Stimulated activated naive B cell treated with anti-CD40 and anti-IgM and Interleukin-4, amounts not matched to agents 10 μg/mL and 1 μg/mL and 100 μg/mL, for 72 hours (primary cell): ENCODE measurements around the gene ITPR2.
"Not testable (repeated sequence)": the region's sequence is repeated elsewhere in the genome, so short reads cannot be mapped to it uniquely, and the experiment has no call there.

ENCODE experiments used
- ATAC-seq, 2 donors: fragments of 150-1000 bp; cut with Tn5 transposase; replicated peaks; 2 replicates each; pipeline ENCODE4 v1.10.0; 2021; ENCODE audit warnings: moderate library complexity in 1 of 2
- DNase-seq: peaks from one replicate; pipeline ENCODE4 v3.0.0; 2021
- H3K27ac Mint-ChIP-seq: one replicate; pipeline ENCODE4 v1.8.0; 2022; ENCODE audit warnings: mild to moderate bottlenecking, mixed read lengths
- H3K27me3 Mint-ChIP-seq, 2 donors: one replicate each; pipeline ENCODE4 v1.8.0; 2022; ENCODE audit warnings: mixed read lengths in 2 of 2
- H3K36me3 Mint-ChIP-seq, 2 donors: one replicate each; pipeline ENCODE4 v1.8.0; 2022; ENCODE audit warnings: mixed read lengths in 2 of 2, mild to moderate bottlenecking in 1 of 2
- H3K4me1 Mint-ChIP-seq, 2 donors: one replicate each; pipeline ENCODE4 v1.8.0; 2022; ENCODE audit warnings: mixed read lengths in 2 of 2, mild to moderate bottlenecking in 1 of 2
- H3K4me3 Mint-ChIP-seq, 2 donors: one replicate each; pipeline ENCODE4 v1.8.0; 2022; ENCODE audit warnings: mild to moderate bottlenecking in 2 of 2, mixed read lengths in 2 of 2, moderate library complexity in 1 of 2
- H3K9me3 Mint-ChIP-seq, 2 donors: one replicate each; pipeline ENCODE4 v1.8.0; 2022; ENCODE audit warnings: mixed read lengths in 2 of 2, mild to moderate bottlenecking in 1 of 2

ITPR2 gene

DNA sequence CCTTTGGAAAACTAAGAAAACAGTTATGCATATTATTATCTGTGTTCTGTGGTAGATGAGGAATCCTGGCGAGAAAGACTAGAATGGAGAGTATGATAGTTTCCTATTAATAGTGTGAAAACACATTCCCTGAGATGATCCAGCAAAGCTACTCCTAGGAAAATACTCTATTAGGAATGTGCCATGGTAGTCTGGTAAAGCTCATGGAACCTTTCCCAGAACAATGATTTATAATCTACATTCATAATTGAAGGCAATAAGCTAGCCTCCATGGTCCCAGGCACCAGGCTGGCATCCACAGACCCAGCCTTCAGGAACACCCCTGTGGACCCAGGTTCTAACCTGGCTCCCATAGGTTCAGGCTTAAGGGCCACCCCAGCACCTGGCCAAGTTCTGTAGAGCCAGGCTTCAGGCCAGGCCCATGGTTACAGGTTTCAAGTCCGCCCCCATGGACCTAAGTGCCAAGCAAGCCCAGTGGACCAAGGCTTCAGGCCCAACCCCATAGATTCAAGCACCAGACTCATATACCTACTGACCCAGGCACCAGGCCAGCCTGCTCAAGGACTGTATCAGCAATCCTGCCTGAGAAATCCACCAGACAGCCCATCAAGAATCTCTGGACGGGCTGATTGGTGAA, 72.2 kb downstream of the ITPR2 start:
- DNase-seq (no peak), ATAC-seq (no peak)
- Mint-ChIP-seq H3K36me3 (peaks cover 36 to 45% of the 10 kb centered on the region in 2 donors), H3K4me1 (no peaks in the 10 kb centered on the region), H3K4me3 (no peak overlapping the region), H3K27ac (no peak overlapping the region), H3K9me3 (peaks cover 18 to 19% of the 10 kb centered on the region in 2 donors), H3K27me3 (no peaks in the 10 kb centered on the region)

DNA sequence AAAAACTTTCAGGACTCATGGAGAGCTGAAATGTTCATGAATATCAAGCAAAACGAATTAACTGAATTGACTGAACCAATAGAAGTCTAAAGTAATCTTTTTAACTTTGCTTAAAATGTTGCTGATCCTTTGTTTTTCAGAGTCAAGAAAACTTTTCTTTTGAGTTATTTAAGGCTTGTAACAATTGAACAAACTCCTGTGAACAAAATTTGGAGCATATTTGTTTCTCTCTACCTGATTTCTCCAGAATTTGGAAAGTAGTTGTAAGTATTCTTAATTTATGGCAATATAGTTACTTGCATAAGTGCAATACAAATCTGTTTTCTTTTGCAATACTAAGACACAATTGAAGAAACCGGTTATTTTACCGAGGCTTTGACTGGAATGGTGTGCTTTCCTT, 77.6 kb downstream of the ITPR2 start:
- H3K4me3 Mint-ChIP-seq, H3K27ac Mint-ChIP-seq, DNase-seq, ATAC-seq, H3K27me3 Mint-ChIP-seq, H3K9me3 Mint-ChIP-seq: not testable (repeated sequence)
- Mint-ChIP-seq H3K36me3 (peaks cover 22 to 35% of the 10 kb centered on the region in 2 donors), H3K4me1 (peaks cover 10 to 27% of the 10 kb centered on the region in 2 donors)

DNA sequence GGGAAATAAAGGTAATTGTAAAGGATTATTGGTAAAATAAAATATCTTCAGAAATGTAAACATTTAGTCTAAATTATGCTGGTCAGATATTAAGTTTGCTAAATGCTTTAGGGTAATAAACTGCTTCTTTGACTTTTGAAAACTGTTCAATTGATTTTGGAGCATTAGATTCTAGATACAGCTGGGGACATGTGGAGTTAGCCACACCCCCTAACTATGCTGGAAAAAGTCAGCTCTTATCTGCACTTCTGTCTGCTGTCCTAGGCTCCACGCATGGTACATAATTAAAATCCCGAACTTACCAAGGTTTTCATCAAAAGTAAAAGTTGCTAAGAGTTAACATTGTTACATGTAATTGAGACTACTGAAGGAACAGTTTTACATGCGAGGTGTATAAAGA, 78.8 kb downstream of the ITPR2 start:
- no peak overlapping the region for H3K27ac Mint-ChIP-seq
- peaks cover 9% of the 10 kb centered on the region in 2 donors for H3K9me3 Mint-ChIP-seq
- H3K36me3 Mint-ChIP-seq = peaks cover 18 to 32% of the 10 kb centered on the region in 2 donors
- ATAC-seq (no peak), DNase-seq (no peak)
- peaks cover 18 to 39% of the 10 kb centered on the region in 2 donors for H3K4me1 Mint-ChIP-seq
- no peak overlapping the region for H3K4me3 Mint-ChIP-seq
- H3K27me3 Mint-ChIP-seq = no peaks in the 10 kb centered on the region

DNA sequence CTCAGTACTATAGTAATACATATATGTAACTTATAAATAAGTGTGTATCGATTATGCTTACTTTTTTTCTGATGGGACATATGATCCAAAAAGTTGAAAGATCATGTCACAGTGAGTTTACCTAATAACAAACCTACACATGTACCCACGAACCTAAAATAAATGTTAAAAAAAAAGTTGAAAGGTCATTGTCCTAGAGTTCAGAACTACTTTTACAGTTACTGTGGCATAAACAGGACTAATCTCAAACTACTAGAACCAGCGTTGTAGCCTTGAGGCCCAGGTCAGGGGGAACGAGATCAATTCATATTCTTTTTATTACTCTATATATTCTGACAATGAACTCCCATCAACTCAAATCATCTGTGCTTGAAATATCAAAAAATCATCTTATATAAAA, 81.8 kb downstream of the ITPR2 start:
- DNase-seq = no peak
- ATAC-seq = no peak
- Mint-ChIP-seq H3K27ac (no peak overlapping the region), H3K4me3 (no peak overlapping the region), H3K9me3 (peaks cover 5 to 7% of the 10 kb centered on the region in 2 donors), H3K4me1 (peaks cover 35 to 69% of the 10 kb centered on the region in 2 donors), H3K27me3 (no peaks in the 10 kb centered on the region), H3K36me3 (peaks cover 17 to 21% of the 10 kb centered on the region in 2 donors)

DNA sequence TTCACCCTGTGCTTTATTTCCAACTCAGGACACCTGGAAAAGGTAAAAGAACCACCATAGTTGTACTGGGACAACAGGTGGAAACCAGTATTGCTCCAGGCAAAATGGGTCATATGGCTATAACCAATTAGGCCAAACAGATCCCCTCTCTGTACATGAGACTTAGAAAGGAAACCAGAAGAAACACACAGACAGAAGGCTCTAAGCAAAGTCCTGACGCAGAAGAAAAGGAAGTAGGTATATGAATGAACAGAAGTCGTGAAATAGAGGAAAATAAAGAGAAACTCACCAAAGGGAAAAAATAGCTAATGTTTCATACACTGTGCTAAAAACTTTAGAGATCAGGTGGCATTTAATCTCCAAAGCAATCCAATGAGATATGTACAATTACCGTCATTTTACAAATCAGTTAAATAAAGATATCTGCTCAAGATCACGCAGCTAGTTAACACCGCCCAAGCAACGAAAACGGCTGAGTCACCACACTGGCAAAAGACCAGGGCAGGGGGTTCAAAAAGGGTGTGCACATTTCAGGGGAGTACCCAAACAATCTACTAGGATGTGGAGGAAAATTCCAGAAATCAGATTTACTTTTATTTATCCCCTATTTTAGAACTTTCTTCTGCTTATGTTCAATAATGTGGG, 82.3 kb downstream of the ITPR2 start:
- peak overlapping the region; percentile 20 for H3K27ac Mint-ChIP-seq
- ATAC-seq (peak; percentile 52 to 59), DNase-seq (no peak)
- H3K9me3 Mint-ChIP-seq = peaks cover 5 to 7% of the 10 kb centered on the region in 2 donors
- H3K4me1 Mint-ChIP-seq = peaks cover 37 to 72% of the 10 kb centered on the region in 2 donors
- H3K4me3 Mint-ChIP-seq = peak overlapping the region; percentile 54 to 68
- peaks cover 17 to 21% of the 10 kb centered on the region in 2 donors for H3K36me3 Mint-ChIP-seq
- H3K27me3 Mint-ChIP-seq = no peaks in the 10 kb centered on the region

DNA sequence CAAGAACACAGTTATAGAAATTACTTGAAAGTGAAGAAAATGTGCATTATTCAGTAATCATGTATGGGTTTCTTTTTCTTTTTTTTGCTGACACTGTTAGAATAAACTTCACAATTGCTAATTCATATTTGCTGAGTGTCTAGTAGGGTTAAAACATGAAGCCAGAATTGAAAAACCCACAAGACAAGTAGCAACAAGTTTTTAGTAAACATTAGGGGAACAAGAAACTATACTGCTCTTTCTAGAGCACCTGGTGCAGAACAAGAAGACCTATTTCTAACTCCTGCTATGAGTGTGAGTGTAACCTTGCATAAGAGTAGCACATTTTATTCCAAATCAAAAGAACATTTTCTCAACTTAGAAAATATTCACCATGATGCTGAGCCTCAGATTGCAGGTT, 83.2 kb downstream of the ITPR2 start:
- peaks cover 5 to 7% of the 10 kb centered on the region in 2 donors for H3K9me3 Mint-ChIP-seq
- DNase-seq (no peak), ATAC-seq (peak; percentile 83 to 84)
- H3K36me3 Mint-ChIP-seq = peaks cover 17 to 21% of the 10 kb centered on the region in 2 donors
- peak overlapping the region; percentile 43 to 54 for H3K4me3 Mint-ChIP-seq
- no peaks in the 10 kb centered on the region for H3K27me3 Mint-ChIP-seq
- peaks cover 37 to 72% of the 10 kb centered on the region in 2 donors for H3K4me1 Mint-ChIP-seq
- no peak overlapping the region for H3K27ac Mint-ChIP-seq

DNA sequence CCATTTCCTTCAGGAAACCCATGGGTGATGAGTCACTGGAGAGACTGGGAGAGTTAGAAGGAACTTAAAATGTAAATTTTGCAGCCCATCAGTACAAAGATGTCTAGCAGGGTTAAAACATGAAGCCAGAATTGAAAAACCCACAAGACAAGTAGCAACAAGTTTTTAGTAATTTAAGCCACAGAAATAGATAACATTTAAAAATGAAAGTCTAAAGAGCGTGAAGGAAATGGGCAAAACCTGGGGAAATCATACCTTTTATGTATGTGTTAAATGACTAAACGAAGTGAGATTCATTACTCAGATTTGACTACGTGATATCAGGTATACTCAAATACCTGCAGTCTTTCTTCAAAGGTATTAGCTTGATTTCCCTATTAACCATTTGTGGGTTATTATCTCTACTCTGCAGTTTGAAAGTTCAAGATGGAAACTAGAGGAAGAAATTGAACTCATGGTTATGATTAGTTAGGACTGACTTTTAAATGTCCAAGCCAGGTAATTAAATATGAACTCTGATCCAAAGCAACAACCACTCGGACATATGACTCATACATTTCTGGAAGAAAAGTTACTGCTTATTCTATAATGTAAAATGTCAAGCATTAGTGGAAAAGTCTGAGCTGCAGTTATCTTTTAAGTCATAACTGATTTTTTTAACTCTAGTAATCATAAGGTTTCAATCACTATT, 84.1 kb downstream of the ITPR2 start:
- H3K27me3 Mint-ChIP-seq = no peaks in the 10 kb centered on the region
- ATAC-seq = peak; percentile 71 to 74
- DNase-seq = no peak
- peaks cover 13 to 21% of the 10 kb centered on the region in 2 donors for H3K36me3 Mint-ChIP-seq
- peaks cover 42 to 79% of the 10 kb centered on the region in 2 donors for H3K4me1 Mint-ChIP-seq
- H3K9me3 Mint-ChIP-seq = peaks cover 4 to 5% of the 10 kb centered on the region in 2 donors
- H3K4me3 Mint-ChIP-seq = peak overlapping the region; percentile 37 to 52
- peak overlapping the region; percentile 68 for H3K27ac Mint-ChIP-seq

DNA sequence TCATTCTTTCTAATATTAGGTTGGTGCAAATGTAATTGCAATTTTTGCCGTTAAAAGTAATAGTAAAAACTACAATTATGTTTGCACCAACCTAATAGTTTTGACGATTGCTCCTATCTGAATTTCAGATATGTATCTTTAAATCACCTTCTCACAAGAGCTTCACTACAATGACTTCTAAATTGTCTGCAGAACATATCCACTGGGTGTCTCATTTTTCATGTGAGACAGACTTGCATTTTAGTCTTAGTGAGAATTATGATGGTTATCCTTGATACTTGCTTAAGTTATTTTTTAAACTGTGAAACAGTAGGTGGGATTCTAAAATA, 84.6 kb downstream of the ITPR2 start:
- DNase-seq (no peak), ATAC-seq (peak; percentile 35 to 37)
- Mint-ChIP-seq H3K27me3 (no peaks in the 10 kb centered on the region), H3K4me1 (peaks cover 42 to 78% of the 10 kb centered on the region in 2 donors), H3K4me3 (peak overlapping the region; percentile 37 to 52), H3K9me3 (peaks cover 0 to under 1% of the 10 kb centered on the region in 2 donors), H3K36me3 (peaks cover 9 to 17% of the 10 kb centered on the region in 2 donors), H3K27ac (peak overlapping the region; percentile 68)

DNA sequence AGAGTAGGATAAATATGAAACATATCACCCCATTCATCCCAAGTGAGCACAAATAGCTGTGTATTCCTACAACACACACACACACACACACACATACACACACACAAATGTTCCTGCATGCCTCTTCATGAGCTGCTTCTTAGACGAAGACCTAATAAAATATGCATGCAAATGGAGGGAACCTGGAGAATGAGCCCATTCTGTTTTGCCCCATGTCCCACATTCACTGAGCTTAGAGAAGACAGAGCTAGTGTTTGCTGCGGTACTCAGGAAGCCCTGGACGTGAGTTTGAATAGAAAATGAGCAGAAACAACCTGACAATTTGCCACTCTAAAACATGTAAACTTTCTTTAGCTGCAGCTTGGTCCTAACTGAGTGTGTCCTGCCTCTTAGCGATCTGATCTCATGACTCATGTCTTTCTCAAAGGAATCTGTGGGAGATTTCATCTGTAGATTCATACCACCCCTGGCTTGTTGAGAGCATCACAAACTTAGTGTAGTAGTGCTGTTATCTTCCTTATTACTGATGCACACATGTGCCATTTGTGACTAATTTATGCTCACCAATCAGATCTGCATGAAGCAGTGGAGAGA, 86.8 kb downstream of the ITPR2 start:
- H3K36me3 Mint-ChIP-seq = peaks cover 13 to 22% of the 10 kb centered on the region in 2 donors
- H3K27ac Mint-ChIP-seq = no peak overlapping the region
- ATAC-seq (no peak), DNase-seq (no peak)
- H3K27me3 Mint-ChIP-seq = no peaks in the 10 kb centered on the region
- peaks cover 46 to 70% of the 10 kb centered on the region in 2 donors for H3K4me1 Mint-ChIP-seq
- no peak overlapping the region for H3K4me3 Mint-ChIP-seq
- H3K9me3 Mint-ChIP-seq = no peaks in the 10 kb centered on the region

DNA sequence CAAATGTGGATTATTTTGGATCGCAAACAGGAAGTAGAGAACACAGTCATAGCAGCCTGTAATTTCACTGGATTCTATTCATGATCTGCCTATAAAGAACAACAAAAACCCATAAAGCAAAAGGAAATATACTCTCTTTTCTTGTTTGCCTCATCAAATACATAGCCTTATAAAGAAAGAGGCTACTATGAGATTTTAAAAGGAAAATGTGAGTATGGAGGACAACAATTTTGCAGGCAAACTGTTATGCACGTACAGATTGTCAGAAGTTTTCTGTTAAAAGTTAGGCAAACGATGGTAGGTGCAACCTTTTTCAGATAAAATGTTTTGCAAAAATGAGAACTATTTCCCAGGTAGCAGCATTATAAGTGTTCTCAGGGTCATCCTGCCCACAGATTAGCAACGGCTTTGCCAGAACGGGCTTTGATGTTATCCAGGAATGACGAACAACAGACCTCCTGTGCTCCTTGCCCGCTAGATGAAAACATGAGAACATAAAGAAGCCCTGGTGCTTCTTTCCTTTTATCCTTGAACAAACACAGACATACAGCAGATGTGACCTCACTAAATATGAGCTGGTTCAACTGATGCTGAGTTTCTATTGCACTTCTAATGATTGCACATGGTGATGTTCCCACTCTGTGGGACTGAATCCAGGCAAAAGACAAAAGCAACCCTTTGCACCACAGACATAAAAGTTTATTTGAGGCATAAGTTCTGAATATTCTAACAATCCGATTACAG, 88.1 kb downstream of the ITPR2 start:
- H3K27me3 Mint-ChIP-seq = no peaks in the 10 kb centered on the region
- H3K4me1 Mint-ChIP-seq = peaks cover 36 to 62% of the 10 kb centered on the region in 2 donors
- H3K27ac Mint-ChIP-seq = no peak overlapping the region
- no peak for ATAC-seq
- no peak overlapping the region for H3K4me3 Mint-ChIP-seq
- peaks cover 21 to 30% of the 10 kb centered on the region in 2 donors for H3K36me3 Mint-ChIP-seq
- H3K9me3 Mint-ChIP-seq = peaks cover 2 to 5% of the 10 kb centered on the region in 2 donors
- no peak for DNase-seq

DNA sequence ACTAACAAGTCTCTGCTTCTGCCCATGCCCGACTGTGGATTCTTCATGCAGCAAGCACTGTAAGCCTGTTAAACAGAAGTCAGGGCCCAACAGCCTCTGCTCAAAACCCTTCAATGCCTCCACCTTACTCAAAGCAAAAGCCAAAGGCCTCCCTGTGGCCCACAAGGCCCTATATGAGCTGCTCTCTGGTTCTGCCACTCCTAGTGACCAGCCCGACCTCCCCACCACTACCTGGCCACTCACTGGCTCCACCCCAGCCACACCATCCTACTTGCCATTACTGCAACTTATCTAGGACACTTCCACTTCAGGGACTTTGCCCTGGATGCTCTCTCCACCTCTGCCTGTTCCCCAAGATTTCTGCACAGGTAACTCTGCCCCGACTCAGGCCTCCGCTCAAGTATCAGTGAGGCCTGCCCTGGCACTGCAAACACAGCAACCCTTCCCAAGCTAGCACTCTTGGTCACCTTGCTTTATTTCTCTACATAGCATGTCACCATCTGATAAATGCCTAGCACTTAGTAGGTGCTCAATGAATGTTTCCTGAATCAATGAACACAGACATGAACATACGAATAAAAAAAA, 88.9 kb downstream of the ITPR2 start:
- no peak overlapping the region for H3K4me3 Mint-ChIP-seq
- no peak for ATAC-seq
- no peak for DNase-seq
- H3K9me3 Mint-ChIP-seq = peaks cover 5 to 8% of the 10 kb centered on the region in 2 donors
- H3K36me3 Mint-ChIP-seq = peaks cover 23 to 35% of the 10 kb centered on the region in 2 donors
- H3K4me1 Mint-ChIP-seq = peaks cover 33 to 55% of the 10 kb centered on the region in 2 donors
- no peak overlapping the region for H3K27ac Mint-ChIP-seq
- H3K27me3 Mint-ChIP-seq = no peaks in the 10 kb centered on the region

DNA sequence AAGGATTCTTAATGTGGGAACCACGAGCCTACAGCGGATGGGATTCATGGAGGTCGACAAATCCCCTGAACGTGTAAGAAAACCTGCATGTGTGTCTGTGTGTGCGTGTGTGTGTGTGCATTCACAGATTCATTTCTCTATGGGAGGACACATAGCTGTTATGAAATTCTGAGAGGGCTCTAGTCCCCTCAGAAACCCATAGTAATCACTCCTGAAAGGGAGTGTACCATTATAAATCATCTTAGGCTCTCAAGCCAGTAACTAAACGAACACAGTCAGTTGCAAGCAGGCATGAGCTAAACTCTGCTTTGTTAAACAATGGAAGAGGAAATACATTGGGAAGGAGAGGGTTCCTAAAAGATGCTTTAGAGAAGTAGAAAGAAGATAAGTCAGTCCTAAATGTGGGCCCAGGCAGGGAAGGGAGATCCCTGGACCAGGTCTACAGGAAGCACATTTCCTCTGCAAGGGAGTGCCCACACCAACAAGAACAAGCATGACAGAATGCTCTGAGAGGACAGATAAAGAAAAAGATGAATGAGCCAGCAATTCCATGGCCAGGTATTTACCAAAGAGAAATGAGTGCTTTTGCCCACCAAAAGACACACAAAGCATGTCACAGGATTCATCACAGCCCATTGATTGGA, 91.3 kb downstream of the ITPR2 start:
- Mint-ChIP-seq H3K4me1 (peaks cover 30 to 42% of the 10 kb centered on the region in 2 donors), H3K9me3 (peaks cover 14 to 17% of the 10 kb centered on the region in 2 donors), H3K36me3 (peaks cover 29 to 50% of the 10 kb centered on the region in 2 donors), H3K27me3 (no peaks in the 10 kb centered on the region), H3K27ac (peak overlapping the region; percentile 70), H3K4me3 (no peak overlapping the region)
- DNase-seq (no peak), ATAC-seq (no peak)

DNA sequence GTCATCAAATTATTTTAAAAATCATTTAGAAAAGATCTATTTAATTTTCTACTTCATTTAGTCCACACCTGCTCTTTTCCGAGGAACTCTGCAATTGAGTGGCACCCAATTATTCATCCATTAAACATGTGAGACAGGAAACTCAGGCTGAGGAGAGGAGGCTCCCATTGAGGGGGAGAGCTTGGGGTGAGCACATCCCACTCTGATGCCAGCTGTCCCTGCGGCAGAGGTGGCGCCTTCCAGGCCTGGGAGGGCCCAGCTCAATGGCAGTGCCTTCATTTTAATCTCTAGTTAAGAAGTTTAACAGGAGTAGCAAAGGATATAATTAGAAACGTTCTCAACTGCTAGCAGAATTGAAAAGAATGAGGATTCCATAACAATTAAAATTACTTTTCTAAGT, 92.0 kb downstream of the ITPR2 start:
- H3K9me3 Mint-ChIP-seq = peaks cover 14 to 17% of the 10 kb centered on the region in 2 donors
- no peak overlapping the region for H3K4me3 Mint-ChIP-seq
- ATAC-seq (no peak), DNase-seq (no peak)
- no peaks in the 10 kb centered on the region for H3K27me3 Mint-ChIP-seq
- peaks cover 29 to 53% of the 10 kb centered on the region in 2 donors for H3K36me3 Mint-ChIP-seq
- peaks cover 27 to 37% of the 10 kb centered on the region in 2 donors for H3K4me1 Mint-ChIP-seq
- no peak overlapping the region for H3K27ac Mint-ChIP-seq
